ENCODE data around the gene SAA1.
"Not testable (repeated sequence)": the region's sequence is repeated elsewhere in the genome, so short reads cannot be mapped to it uniquely, and the experiment has no call there.

The SAA1 gene

GRCh38 chr11:18265949-18266348, at the start of gene SAA1:
TSS of gene SAA1 (plus strand) at chr11:18266264. CDS start at chr11:18266888, 624 bp downstream.
- DNase-seq (ENCODE audit: low read depth, low spot score), result no peak

GRCh38 chr11:18221274-18221876, 44.7 kb upstream of the SAA1 start:
- no peak for DNase-seq (ENCODE audit: low read depth, low spot score)

- no peak for DNase-seq (ENCODE audit: low read depth, low spot score)
These were observed 43.1 kb upstream of the SAA1 start for GRCh38 chr11:18222814-18223421.

- DNase-seq (ENCODE audit: low read depth, low spot score), result no peak
These were observed 42.3 kb upstream of the SAA1 start for GRCh38 chr11:18223591-18224387.

- DNase-seq (ENCODE audit: low read depth, low spot score), result no peak
These were observed 40.2 kb upstream of the SAA1 start for GRCh38 chr11:18225913-18226312.

GRCh38 chr11:18229501-18229900, 36.6 kb upstream of the SAA1 start:
- DNase-seq (ENCODE audit: low read depth, low spot score), result no peak

GRCh38 chr11:18230859-18231258, 35.2 kb upstream of the SAA1 start:
- DNase-seq (ENCODE audit: low read depth, low spot score), result no peak

- DNase-seq (ENCODE audit: low read depth, low spot score), result no peak
These were observed 32.2 kb upstream of the SAA1 start for GRCh38 chr11:18233912-18234311.

- DNase-seq (ENCODE audit: low read depth, low spot score), result no peak
These were observed 30.4 kb upstream of the SAA1 start for GRCh38 chr11:18235394-18236334.

- no peak for DNase-seq (ENCODE audit: low read depth, low spot score)
These were observed 29.3 kb upstream of the SAA1 start, which contains the start of gene SAA4 for GRCh38 chr11:18236664-18237356. TSS of gene SAA4 (minus strand) at chr11:18236802. CDS start at chr11:18235926, 876 bp downstream.

GRCh38 chr11:18239655-18240054, 26.4 kb upstream of the SAA1 start:
- no peak for DNase-seq (ENCODE audit: low read depth, low spot score)

- DNase-seq (ENCODE audit: low read depth, low spot score), result peak; percentile 39
These were observed 22.2 kb upstream of the SAA1 start for GRCh38 chr11:18243783-18244362.

- no peak for DNase-seq (ENCODE audit: low read depth, low spot score)
These were observed 20.7 kb upstream of the SAA1 start for GRCh38 chr11:18245396-18245795.

GRCh38 chr11:18246379-18247190, 19.5 kb upstream of the SAA1 start:
- DNase-seq (ENCODE audit: low read depth, low spot score), result not testable (repeated sequence)

GRCh38 chr11:18247191-18247581, 18.9 kb upstream of the SAA1 start:
- not testable (repeated sequence) for DNase-seq (ENCODE audit: low read depth, low spot score)

GRCh38 chr11:18248561-18248960, 17.5 kb upstream of the SAA1 start, which contains the start of gene SAA2:
TSS of gene SAA2 (minus strand) at chr11:18248668. CDS start at chr11:18248011, 657 bp downstream.
- DNase-seq (ENCODE audit: low read depth, low spot score), result no peak

- DNase-seq (ENCODE audit: low read depth, low spot score), result no peak
These were observed 12.8 kb upstream of the SAA1 start for GRCh38 chr11:18253233-18253632.

GRCh38 chr11:18253778-18254338, 12.2 kb upstream of the SAA1 start:
- no peak for DNase-seq (ENCODE audit: low read depth, low spot score)

GRCh38 chr11:18254781-18255361, 11.2 kb upstream of the SAA1 start:
- no peak for DNase-seq (ENCODE audit: low read depth, low spot score)

All from activated CD4-positive, CD25-positive, alpha-beta regulatory T cell treated with anti-CD3 and anti-CD28 coated beads, Interleukin-2, amount 50 U/mL, for 16 hours (primary cell).